Stimulated activated effector memory CD8-positive, alpha-beta T cell treated with anti-CD3 and anti-CD28 coated beads, Interleukin-12 subunit alpha, Interleukin-12 subunit beta, amount 100 ng/mL, for 72 hours (primary cell): ENCODE results near the gene EPS8L3.
"Not testable (repeated sequence)": the region's sequence is repeated elsewhere in the genome, so short reads cannot be mapped to it uniquely, and the experiment has no call there.

Experiments used
- ATAC-seq: fragments of 150-1000 bp; cut with Tn5 transposase; 2 replicates; pipeline ENCODE4 v1.10.0; 2021
- DNase-seq, 2 donors: peaks; one replicate each; pipeline ENCODE4 v3.0.0; 2021 to 2022; ENCODE audit warnings: low spot score in 2 of 2
- H3K27ac Mint-ChIP-seq: one replicate; pipeline ENCODE4 v1.8.0; 2022; ENCODE audit warnings: mild to moderate bottlenecking, mixed read lengths
- H3K36me3 Mint-ChIP-seq: one replicate; pipeline ENCODE4 v1.8.0; 2022; ENCODE audit warnings: mild to moderate bottlenecking, mixed read lengths
- H3K4me1 Mint-ChIP-seq: one replicate; pipeline ENCODE4 v1.8.0; 2022; ENCODE audit warnings: mixed read lengths
- H3K4me3 Mint-ChIP-seq: one replicate; pipeline ENCODE4 v1.8.0; 2022; ENCODE audit warnings: mild to moderate bottlenecking, mixed read lengths
- H3K9me3 Mint-ChIP-seq: one replicate; pipeline ENCODE4 v1.8.0; 2022; ENCODE audit warnings: mixed read lengths

Gene EPS8L3

GRCh38 chr1:109722908-109723691 lies 40.6 kb downstream of the EPS8L3 start:
- DNase-seq (peak in 1 of 2 donors; percentile 33), ATAC-seq (no peak)
- Mint-ChIP-seq H3K36me3 (no peaks in the 10 kb centered on the region), H3K4me1 (peaks cover 6% of the 10 kb centered on the region), H3K9me3 (no peaks in the 10 kb centered on the region), H3K4me3 (no peak overlapping the region), H3K27ac (no peak overlapping the region)

- ATAC-seq = no peak
- H3K27ac Mint-ChIP-seq = no peak overlapping the region
- no peak for DNase-seq
- no peaks in the 10 kb centered on the region for H3K9me3 Mint-ChIP-seq
- no peaks in the 10 kb centered on the region for H3K36me3 Mint-ChIP-seq
- H3K4me3 Mint-ChIP-seq = no peak overlapping the region
- peaks cover 6% of the 10 kb centered on the region for H3K4me1 Mint-ChIP-seq
Measured at GRCh38 chr1:109721971-109722370, 41.8 kb downstream of the EPS8L3 start.

- no peaks in the 10 kb centered on the region for H3K36me3 Mint-ChIP-seq
- no peak overlapping the region for H3K4me3 Mint-ChIP-seq
- H3K9me3 Mint-ChIP-seq = no peaks in the 10 kb centered on the region
- ATAC-seq (no peak), DNase-seq (no peak)
- peaks cover 6% of the 10 kb centered on the region for H3K4me1 Mint-ChIP-seq
- no peak overlapping the region for H3K27ac Mint-ChIP-seq
Measured at GRCh38 chr1:109721042-109721441, 42.7 kb downstream of the EPS8L3 start.

- DNase-seq (no peak), ATAC-seq (peak; percentile 58)
- H3K4me3 Mint-ChIP-seq = no peak overlapping the region
- H3K4me1 Mint-ChIP-seq = peaks cover 6% of the 10 kb centered on the region
- no peak overlapping the region for H3K27ac Mint-ChIP-seq
- H3K36me3 Mint-ChIP-seq = no peaks in the 10 kb centered on the region
- H3K9me3 Mint-ChIP-seq = no peaks in the 10 kb centered on the region
Measured at GRCh38 chr1:109719337-109719837, 44.3 kb downstream of the EPS8L3 start.

- Mint-ChIP-seq H3K4me3 (no peak overlapping the region), H3K27ac (no peak overlapping the region), H3K4me1 (peaks cover 6% of the 10 kb centered on the region), H3K36me3 (no peaks in the 10 kb centered on the region), H3K9me3 (no peaks in the 10 kb centered on the region)
- DNase-seq (peak in 1 of 2 donors; percentile 37), ATAC-seq (no peak)
Measured at GRCh38 chr1:109718495-109718894, 45.2 kb downstream of the EPS8L3 start.

- H3K36me3 Mint-ChIP-seq = no peaks in the 10 kb centered on the region
- peaks cover 6% of the 10 kb centered on the region for H3K4me1 Mint-ChIP-seq
- H3K9me3 Mint-ChIP-seq = no peaks in the 10 kb centered on the region
- ATAC-seq (no peak), DNase-seq (no peak)
- no peak overlapping the region for H3K4me3 Mint-ChIP-seq
- no peak overlapping the region for H3K27ac Mint-ChIP-seq
Measured at GRCh38 chr1:109717729-109718128, 46.0 kb downstream of the EPS8L3 start.

GRCh38 chr1:109716570-109717090 lies 47.1 kb downstream of the EPS8L3 start:
- DNase-seq (no peak), ATAC-seq (no peak)
- no peaks in the 10 kb centered on the region for H3K36me3 Mint-ChIP-seq
- H3K27ac Mint-ChIP-seq = no peak overlapping the region
- no peak overlapping the region for H3K4me3 Mint-ChIP-seq
- no peaks in the 10 kb centered on the region for H3K9me3 Mint-ChIP-seq
- H3K4me1 Mint-ChIP-seq = peaks cover 6% of the 10 kb centered on the region

- H3K4me1 Mint-ChIP-seq = peaks cover 6% of the 10 kb centered on the region
- H3K27ac Mint-ChIP-seq = no peak overlapping the region
- DNase-seq = peak in 1 of 2 donors; percentile 38
- no peaks in the 10 kb centered on the region for H3K9me3 Mint-ChIP-seq
- no peak overlapping the region for H3K4me3 Mint-ChIP-seq
- ATAC-seq = no peak
- H3K36me3 Mint-ChIP-seq = no peaks in the 10 kb centered on the region
Measured at GRCh38 chr1:109716121-109716520, 47.6 kb downstream of the EPS8L3 start.

GRCh38 chr1:109714661-109715372 lies 48.9 kb downstream of the EPS8L3 start:
- H3K4me1 Mint-ChIP-seq = peaks cover 6% of the 10 kb centered on the region
- DNase-seq (peak in 1 of 2 donors; percentile 36), ATAC-seq (no peak)
- no peaks in the 10 kb centered on the region for H3K9me3 Mint-ChIP-seq
- no peaks in the 10 kb centered on the region for H3K36me3 Mint-ChIP-seq
- H3K27ac Mint-ChIP-seq = no peak overlapping the region
- H3K4me3 Mint-ChIP-seq = no peak overlapping the region

GRCh38 chr1:109713636-109714035 lies 50.1 kb downstream of the EPS8L3 start:
- Mint-ChIP-seq H3K9me3 (peaks cover 6% of the 10 kb centered on the region), H3K4me1 (no peaks in the 10 kb centered on the region), H3K4me3 (no peak overlapping the region), H3K36me3 (no peaks in the 10 kb centered on the region), H3K27ac (no peak overlapping the region)
- DNase-seq (no peak), ATAC-seq (no peak)

- Mint-ChIP-seq H3K9me3 (peaks cover 11% of the 10 kb centered on the region), H3K27ac (no peak overlapping the region), H3K36me3 (no peaks in the 10 kb centered on the region), H3K4me1 (no peaks in the 10 kb centered on the region), H3K4me3 (no peak overlapping the region)
- ATAC-seq (no peak), DNase-seq (no peak)
Measured at GRCh38 chr1:109712321-109712864, 51.3 kb downstream of the EPS8L3 start.

GRCh38 chr1:109711593-109712320 lies 52.0 kb downstream of the EPS8L3 start, which contains the start of gene GSTM5:
TSS of gene GSTM5 (plus strand) at chr1:109712251. CDS start at chr1:109712313, 62 bp downstream.
- H3K4me3 Mint-ChIP-seq, H3K27ac Mint-ChIP-seq, H3K36me3 Mint-ChIP-seq, ATAC-seq, H3K4me1 Mint-ChIP-seq: not testable (repeated sequence)
- peaks cover 11% of the 10 kb centered on the region for H3K9me3 Mint-ChIP-seq
- DNase-seq = peak in 1 of 2 donors; percentile 43

- peaks cover 11% of the 10 kb centered on the region for H3K9me3 Mint-ChIP-seq
- not testable (repeated sequence) for ATAC-seq, H3K27ac Mint-ChIP-seq, H3K36me3 Mint-ChIP-seq, H3K4me3 Mint-ChIP-seq, DNase-seq, H3K4me1 Mint-ChIP-seq
Measured at GRCh38 chr1:109709822-109710221, 53.9 kb downstream of the EPS8L3 start.

GRCh38 chr1:109708949-109709348 lies 54.8 kb downstream of the EPS8L3 start:
- H3K9me3 Mint-ChIP-seq = peaks cover 15% of the 10 kb centered on the region
- H3K4me3 Mint-ChIP-seq, ATAC-seq, H3K36me3 Mint-ChIP-seq, H3K27ac Mint-ChIP-seq, DNase-seq, H3K4me1 Mint-ChIP-seq: not testable (repeated sequence)

- no peak overlapping the region for H3K27ac Mint-ChIP-seq
- H3K4me3 Mint-ChIP-seq = no peak overlapping the region
- DNase-seq = no peak
- no peak for ATAC-seq
- no peaks in the 10 kb centered on the region for H3K4me1 Mint-ChIP-seq
- H3K36me3 Mint-ChIP-seq = no peaks in the 10 kb centered on the region
- H3K9me3 Mint-ChIP-seq = peaks cover 15% of the 10 kb centered on the region
Measured at GRCh38 chr1:109705411-109705810, 58.3 kb downstream of the EPS8L3 start.
